G401 (cell line): ENCODE measurements around the gene UBE2D4. TPM values are rescaled to one million over a fixed set of nuclear protein-coding genes. Genes with fewer than 3 reads are reported as not detected.

Experiments used
- DNase-seq: peaks from one replicate; pipeline ENCODE4 v3.0.0-alpha.2; 2015; ENCODE audit warnings: low spot score
- in situ Hi-C: cut with HindIII; loops from 2 replicates; pipeline ENCODE4 v1.10.0; 2016; ENCODE audit warnings: low sequenced_read_pairs, mixed read lengths
- total RNA-seq: library from RNA; depleted of rRNA; stranded (reverse); fragments of >200 nt; shearing (Covaris generic); gene quantifications from 2 replicates; pipeline ENCODE4 v1.2.3, GENCODE V29; 2014

The UBE2D4 gene
- total RNA-seq, 1 experiment from 2014 or later, result 14.7 TPM

DNA sequence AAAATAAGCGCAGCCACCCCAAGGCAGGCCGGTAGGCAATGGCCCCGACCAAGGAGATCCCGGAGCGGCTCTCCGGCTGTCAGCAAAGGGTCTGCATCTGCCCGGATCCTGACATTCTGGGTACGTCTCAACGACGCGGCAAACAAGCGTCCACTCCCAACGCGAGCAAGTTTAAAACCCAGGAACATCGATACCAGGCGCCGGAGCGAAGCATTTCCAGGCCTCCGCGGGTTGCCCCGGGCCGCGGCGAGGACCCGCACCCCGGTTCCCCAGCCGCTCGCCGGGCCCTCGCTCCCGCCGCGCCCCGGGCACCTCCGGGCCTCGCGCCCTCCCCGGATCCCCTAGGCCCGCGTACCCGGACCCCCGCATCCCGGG lies 20.3 kb upstream of the UBE2D4 start:
- DNase-seq, result peak; percentile 46
- in situ Hi-C loops, result no loop called here

DNA sequence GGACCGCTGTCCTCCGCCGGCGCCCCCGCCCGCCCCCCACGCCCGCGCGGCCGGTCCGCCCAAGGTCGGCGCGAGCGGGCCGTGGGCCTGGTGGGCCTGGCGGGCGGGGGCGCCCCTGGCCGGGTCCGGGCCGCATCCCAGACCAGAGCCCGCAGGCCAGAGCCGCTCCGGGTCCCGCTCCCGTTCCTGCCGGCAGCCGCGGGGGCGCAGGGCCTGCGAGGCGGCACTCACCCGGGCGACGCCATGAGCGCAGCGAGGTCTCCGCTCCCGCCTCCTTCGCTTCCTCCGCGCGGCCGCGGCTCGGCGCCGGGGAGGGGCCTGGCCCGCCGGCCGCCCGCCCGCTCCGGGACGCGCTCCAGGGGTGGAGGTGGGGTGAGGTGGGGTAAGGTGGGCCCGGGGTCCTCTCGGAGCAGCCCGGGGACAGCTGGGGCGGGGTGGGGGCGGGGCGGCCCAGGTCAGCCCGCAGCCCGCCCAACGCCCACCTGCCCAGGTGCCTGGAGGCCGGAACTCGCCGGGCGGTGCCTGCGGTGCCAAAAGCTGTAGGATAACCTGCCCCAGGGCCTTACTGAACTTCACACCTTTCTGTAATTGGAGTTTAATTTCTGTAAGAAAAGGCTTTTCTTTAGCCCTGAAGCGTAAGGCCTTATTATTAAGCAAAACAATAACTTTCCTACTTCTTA lies 19.8 kb upstream of the UBE2D4 start, which contains the start of gene URGCP:
Gene URGCP, minus strand, starts transcription at position 266 of the 680 bp plus-strand sequence. Its CDS starts 21 bp downstream, at position 245.
- peak; percentile 40 for DNase-seq
- in situ Hi-C loops, result no loop called here

DNA sequence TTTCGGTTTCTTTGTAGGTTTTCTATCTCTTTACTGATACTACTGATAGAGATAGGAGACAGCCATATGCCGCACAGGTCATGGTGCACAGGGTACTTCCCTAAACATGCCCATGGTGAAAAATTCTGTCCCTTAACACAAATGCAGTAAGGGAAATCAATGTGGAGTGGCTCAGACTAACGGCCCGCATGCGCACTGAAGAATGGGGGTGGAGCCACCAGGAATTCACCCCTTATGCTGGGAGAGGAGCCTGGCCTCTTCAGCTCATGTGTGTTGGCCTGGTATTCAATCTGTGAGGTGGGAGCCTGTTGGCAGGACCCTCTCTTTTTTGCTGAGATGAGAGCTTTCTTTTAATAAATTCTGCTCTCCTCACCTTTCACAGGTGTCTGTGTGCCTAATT lies 11.4 kb upstream of the UBE2D4 start:
- in situ Hi-C loops, result no loop called here

GRCh38 chr7:43915907-43916306 lies 10.3 kb upstream of the UBE2D4 start:
- in situ Hi-C loops, result no loop called here
- DNase-seq, result no peak

More for the DNA sequence above, 11.4 kb upstream of the UBE2D4 start:
- no peak for DNase-seq

- in situ Hi-C loops, result no loop called here
- DNase-seq, result no peak
Observed at GRCh38 chr7:43921423-43921822, 4.8 kb upstream of the UBE2D4 start.

- in situ Hi-C loops, result no loop called here
- DNase-seq, result no peak
Observed at GRCh38 chr7:43922726-43923125, 3.5 kb upstream of the UBE2D4 start.

DNA sequence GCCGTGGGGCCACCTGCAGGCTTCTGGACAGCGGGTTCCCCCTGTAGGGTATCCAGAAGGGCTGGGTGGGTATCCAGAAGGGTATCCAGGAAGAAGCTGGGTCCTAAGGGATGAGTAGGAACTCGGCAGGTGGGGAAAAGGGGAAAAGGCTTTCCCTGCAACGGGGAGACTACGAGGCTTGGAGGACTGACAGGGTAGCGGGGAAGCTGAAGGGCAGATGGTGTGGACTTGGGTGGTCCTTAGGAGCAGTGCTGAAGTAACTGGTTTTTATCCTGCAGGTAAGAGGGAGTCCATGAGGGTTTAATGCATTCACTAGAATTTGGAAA lies 525 bp downstream of the UBE2D4 start:
- DNase-seq, result no peak
- in situ Hi-C loops, result no loop called here

GRCh38 chr7:43927810-43928209 lies 1.6 kb downstream of the UBE2D4 start:
- in situ Hi-C loops, result no loop called here
- no peak for DNase-seq

GRCh38 chr7:43929529-43930457 lies 3.6 kb downstream of the UBE2D4 start:
- no peak for DNase-seq
- in situ Hi-C loops, result no loop called here

- in situ Hi-C loops, result no loop called here
- no peak for DNase-seq
Observed at GRCh38 chr7:43931346-43931745, 5.1 kb downstream of the UBE2D4 start.

DNA sequence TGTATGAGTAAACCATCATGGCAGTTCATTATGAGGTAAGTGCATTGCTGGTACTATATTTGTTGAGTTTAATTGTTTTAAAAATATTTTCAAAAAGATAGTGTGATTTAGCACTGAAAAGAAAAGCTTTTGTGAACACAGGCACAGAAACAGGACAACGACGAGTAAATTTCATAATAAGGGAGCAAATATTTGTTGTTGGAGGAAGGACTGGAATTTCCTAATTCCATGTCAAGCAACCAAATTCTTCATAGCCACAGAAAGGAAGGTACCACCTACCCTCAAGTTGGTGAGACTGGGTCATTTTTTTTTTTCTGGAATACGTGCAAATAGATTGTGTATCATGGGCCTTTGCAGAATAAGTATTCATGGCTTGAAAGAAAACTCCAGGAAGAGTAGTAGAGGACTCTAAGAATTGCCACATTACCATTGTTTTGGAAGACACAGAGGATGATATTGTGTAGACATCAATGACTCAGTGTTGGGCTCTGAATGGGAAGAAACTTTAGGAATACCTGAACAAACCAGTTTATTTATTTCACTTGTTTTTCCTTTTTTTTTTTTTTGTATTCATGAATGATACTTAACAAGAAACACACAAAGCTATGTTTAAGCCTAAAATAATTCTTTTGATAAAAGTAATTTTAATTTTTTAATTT lies 7.8 kb downstream of the UBE2D4 start:
- in situ Hi-C loops, result no loop called here
- DNase-seq, result no peak

DNA sequence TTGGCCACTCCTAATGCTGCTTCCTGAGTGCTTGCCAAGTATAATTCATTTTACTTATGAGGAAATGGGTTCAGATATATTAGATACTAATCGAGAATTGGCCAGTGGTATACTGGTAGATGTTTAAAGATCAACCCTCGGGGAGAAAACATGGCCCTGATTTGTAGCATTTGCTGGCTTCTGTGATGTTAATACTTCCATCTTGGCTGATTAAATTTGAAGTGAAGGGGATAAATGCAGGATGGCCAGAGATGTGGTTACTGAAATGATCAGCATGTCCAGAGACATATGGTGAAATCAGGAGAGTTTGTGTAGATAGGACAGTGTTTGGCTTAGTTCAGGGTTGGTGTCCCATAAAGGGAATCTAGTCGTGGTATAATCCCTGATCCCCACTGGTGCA lies 11.2 kb downstream of the UBE2D4 start:
- in situ Hi-C loops, result no loop called here
- DNase-seq, result no peak

DNA sequence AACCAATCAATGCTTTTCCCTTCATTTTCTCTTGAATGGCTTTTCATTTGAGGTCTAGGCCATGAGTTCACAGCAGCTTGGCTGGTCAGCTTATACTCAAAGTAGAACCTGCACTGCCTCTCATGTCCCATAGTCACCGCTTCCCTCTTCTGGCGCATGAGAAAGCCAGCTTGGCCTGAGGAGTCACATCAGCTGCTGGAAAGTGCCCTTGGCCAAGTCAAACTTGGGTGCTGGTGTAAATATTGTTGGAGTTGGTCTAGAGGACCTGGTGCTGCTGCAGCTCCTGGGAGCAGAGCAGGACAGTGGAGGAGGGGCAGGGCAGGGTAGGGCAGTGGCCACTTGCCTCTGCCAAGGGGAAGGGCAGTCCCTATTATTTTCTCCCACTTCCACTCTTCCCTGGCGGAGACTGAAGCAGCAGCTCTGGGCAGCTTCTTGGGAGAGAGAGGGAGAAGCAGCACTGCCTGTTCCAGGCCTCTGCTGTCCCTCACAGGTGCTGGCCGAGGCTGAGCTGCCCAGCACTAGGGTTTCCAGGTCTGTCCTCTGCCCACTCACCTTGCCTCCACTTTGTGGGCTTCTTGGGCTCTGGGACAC lies 12.8 kb downstream of the UBE2D4 start:
- in situ Hi-C loops, result no loop called here
- no peak for DNase-seq

DNA sequence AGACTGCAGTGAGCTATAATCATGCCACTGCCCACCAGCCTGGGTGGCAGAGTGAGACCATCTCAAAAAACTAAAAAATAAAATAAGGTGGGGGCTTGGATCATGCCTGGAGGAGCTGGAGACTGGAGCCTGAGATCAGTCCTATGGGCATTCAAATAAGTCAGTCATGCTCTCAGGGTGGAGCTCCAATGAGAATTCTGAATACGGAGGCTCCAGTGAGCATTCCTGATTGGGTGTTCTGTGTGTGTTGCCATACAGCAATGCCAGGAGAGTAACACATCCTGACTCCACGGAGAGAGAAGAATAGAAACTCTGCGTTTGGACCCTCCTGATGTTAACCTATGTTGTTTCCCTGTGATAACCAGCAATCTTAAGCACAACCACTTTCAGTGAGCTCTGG lies 16.0 kb downstream of the UBE2D4 start:
- in situ Hi-C loops, result loop anchor here (5.0 kb wide), 1 partner anchor 95 kb away; no protein-coding TSS in a partner anchor
- DNase-seq, result no peak

DNA sequence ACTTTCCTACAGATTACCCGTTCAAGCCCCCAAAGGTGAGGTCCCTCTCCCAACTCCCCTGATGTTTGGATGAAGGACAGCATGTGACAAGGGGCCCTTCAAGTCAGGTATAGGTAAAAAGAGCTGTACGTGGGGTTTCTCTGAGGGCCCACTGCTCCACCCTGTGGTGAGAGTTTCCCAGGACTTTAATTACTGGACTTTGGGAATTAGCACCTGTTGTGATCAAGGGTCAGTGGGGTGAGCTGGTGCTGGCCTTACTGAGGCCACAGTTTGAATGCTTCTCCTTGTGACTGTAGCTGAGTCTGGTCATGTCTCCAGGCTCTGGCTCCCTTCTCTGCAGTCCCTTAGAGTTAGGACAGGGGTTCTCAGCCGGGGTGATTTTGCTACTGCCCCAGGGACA lies 16.8 kb downstream of the UBE2D4 start:
- no peak for DNase-seq
- in situ Hi-C loops, result loop anchor here (5.0 kb wide), 1 partner anchor 96 kb away; no protein-coding TSS in a partner anchor

GRCh38 chr7:43943417-43944187 lies 17.4 kb downstream of the UBE2D4 start:
- no peak for DNase-seq
- in situ Hi-C loops, result loop anchor here (5.0 kb wide), 1 partner anchor 96 kb away; no protein-coding TSS in a partner anchor

- no peak for DNase-seq
Observed at GRCh38 chr7:43944286-43944685, 18.1 kb downstream of the UBE2D4 start.

DNA sequence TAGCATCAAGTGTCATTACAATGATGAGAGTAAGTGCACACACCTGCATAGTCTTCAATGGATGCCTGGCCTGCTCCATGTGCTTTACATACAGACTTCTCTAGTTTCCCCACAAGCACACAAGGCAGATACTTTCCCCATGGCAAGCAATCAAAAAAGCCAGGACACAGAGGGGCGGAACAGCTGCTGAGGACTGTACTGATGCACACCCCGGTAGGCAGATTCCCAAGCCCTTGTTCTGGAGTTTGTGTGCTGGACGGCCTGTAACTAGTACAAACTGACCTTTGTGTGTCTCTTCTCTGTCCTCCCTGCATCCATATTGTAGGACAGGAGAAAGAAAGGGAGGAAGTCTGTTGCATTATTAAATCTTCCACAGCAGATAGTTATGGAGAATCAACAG lies 25.8 kb downstream of the UBE2D4 start:
- DNase-seq, result no peak
- in situ Hi-C loops, result no loop called here

More at GRCh38 chr7:43944286-43944685, 18.1 kb downstream of the UBE2D4 start:
- in situ Hi-C loops, result loop anchor here (5.0 kb wide), 1 partner anchor 97 kb away; no protein-coding TSS in a partner anchor

DNA sequence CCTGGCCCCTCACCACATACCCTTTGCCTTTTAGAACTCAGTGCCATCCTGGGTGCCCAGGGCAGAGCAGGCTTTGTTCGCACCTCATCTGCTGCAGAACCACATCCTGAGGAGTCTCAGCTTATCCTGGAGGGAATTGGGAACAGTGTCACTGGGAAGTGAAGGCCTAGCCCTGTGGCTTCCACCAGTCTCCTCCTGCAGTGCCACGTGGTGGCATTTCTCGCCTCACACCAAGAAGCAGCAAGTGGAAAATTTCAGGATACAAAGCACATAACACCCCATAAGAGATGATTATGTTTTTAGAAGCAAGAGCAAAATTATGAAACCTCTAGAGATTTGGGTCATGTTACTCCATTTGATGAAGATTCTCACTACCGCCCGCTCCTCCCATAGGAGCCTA lies 26.8 kb downstream of the UBE2D4 start:
- DNase-seq, result no peak
- in situ Hi-C loops, result no loop called here
